Mucosa of stomach (tissue), 1 donor: Measurements from ENCODE around the gene DNAH10.

ENCODE experiments used
- H3K27me3 ChIP-seq: one replicate; pipeline ENCODE4 v1.7.0; 2013; ENCODE audit warnings: mild to moderate bottlenecking, low read length; ENCODE audit not compliant: control insufficient read depth, insufficient read depth
- H3K36me3 ChIP-seq: one replicate; pipeline ENCODE4 v1.7.0; 2013; ENCODE audit warnings: low read length; ENCODE audit not compliant: control insufficient read depth, insufficient read depth
- H3K4me1 ChIP-seq: one replicate; pipeline ENCODE4 v1.7.0; 2013; ENCODE audit warnings: mild to moderate bottlenecking, low read length; ENCODE audit not compliant: control insufficient read depth, insufficient read depth
- H3K4me3 ChIP-seq: one replicate; pipeline ENCODE4 v1.7.0; 2013; ENCODE audit warnings: low read length
- H3K9ac ChIP-seq: one replicate; pipeline ENCODE4 v1.7.0; 2013; ENCODE audit warnings: mild to moderate bottlenecking, low read length, moderate library complexity
- H3K9me3 ChIP-seq: one replicate; pipeline ENCODE4 v1.7.0; 2013; ENCODE audit warnings: mild to moderate bottlenecking, low read length, moderate library complexity; ENCODE audit not compliant: control insufficient read depth
- donor health status: Pancreatic carcinoma.

The DNAH10 gene

GRCh38 chr12:123726244-123726643 is 35.9 kb upstream of the DNAH10 start:
- H3K4me1 ChIP-seq: no peaks in the 10 kb centered on the region
- no peaks in the 10 kb centered on the region for H3K9me3 ChIP-seq
- H3K36me3 ChIP-seq: no peaks in the 10 kb centered on the region
- no peak overlapping the region for H3K4me3 ChIP-seq
- no peak overlapping the region for H3K9ac ChIP-seq
- no peaks in the 10 kb centered on the region for H3K27me3 ChIP-seq

- Histone ChIP-seq H3K4me3 (no peak overlapping the region), H3K27me3 (no peaks in the 10 kb centered on the region), H3K36me3 (no peaks in the 10 kb centered on the region), H3K9me3 (no peaks in the 10 kb centered on the region), H3K9ac (no peak overlapping the region), H3K4me1 (no peaks in the 10 kb centered on the region)
These were observed 35.1 kb upstream of the DNAH10 start for GRCh38 chr12:123726962-123727361.

- H3K4me1 ChIP-seq: no peaks in the 10 kb centered on the region
- no peak overlapping the region for H3K4me3 ChIP-seq
- no peaks in the 10 kb centered on the region for H3K9me3 ChIP-seq
- H3K36me3 ChIP-seq: no peaks in the 10 kb centered on the region
- no peaks in the 10 kb centered on the region for H3K27me3 ChIP-seq
- no peak overlapping the region for H3K9ac ChIP-seq
These were observed 34.2 kb upstream of the DNAH10 start for GRCh38 chr12:123727878-123728277.

- no peaks in the 10 kb centered on the region for H3K9me3 ChIP-seq
- H3K4me1 ChIP-seq: no peaks in the 10 kb centered on the region
- H3K36me3 ChIP-seq: peaks cover under 1% of the 10 kb centered on the region
- H3K4me3 ChIP-seq: no peak overlapping the region
- H3K27me3 ChIP-seq: no peaks in the 10 kb centered on the region
- H3K9ac ChIP-seq: no peak overlapping the region
These were observed 30.5 kb upstream of the DNAH10 start for GRCh38 chr12:123731596-123731995.

- Histone ChIP-seq H3K36me3 (peaks cover 6% of the 10 kb centered on the region), H3K9ac (no peak overlapping the region), H3K4me3 (no peak overlapping the region), H3K9me3 (no peaks in the 10 kb centered on the region), H3K4me1 (no peaks in the 10 kb centered on the region), H3K27me3 (no peaks in the 10 kb centered on the region)
These were observed 29.9 kb upstream of the DNAH10 start for GRCh38 chr12:123732251-123732650.

- no peaks in the 10 kb centered on the region for H3K9me3 ChIP-seq
These were observed 28.9 kb upstream of the DNAH10 start for GRCh38 chr12:123733229-123733628.

GRCh38 chr12:123734268-123734667 is 27.8 kb upstream of the DNAH10 start:
- Histone ChIP-seq H3K4me1 (no peaks in the 10 kb centered on the region), H3K27me3 (no peaks in the 10 kb centered on the region), H3K36me3 (peaks cover 8% of the 10 kb centered on the region), H3K9me3 (no peaks in the 10 kb centered on the region), H3K9ac (no peak overlapping the region), H3K4me3 (no peak overlapping the region)

More at GRCh38 chr12:123733229-123733628, 28.9 kb upstream of the DNAH10 start:
- Histone ChIP-seq H3K4me3 (no peak overlapping the region), H3K36me3 (peaks cover 6% of the 10 kb centered on the region), H3K9ac (no peak overlapping the region), H3K4me1 (no peaks in the 10 kb centered on the region), H3K27me3 (no peaks in the 10 kb centered on the region)

GRCh38 chr12:123741937-123742572 is 20.0 kb upstream of the DNAH10 start:
- peaks cover 10% of the 10 kb centered on the region for H3K36me3 ChIP-seq
- no peak overlapping the region for H3K9ac ChIP-seq
- no peaks in the 10 kb centered on the region for H3K27me3 ChIP-seq
- no peak overlapping the region for H3K4me3 ChIP-seq
- no peaks in the 10 kb centered on the region for H3K9me3 ChIP-seq
- H3K4me1 ChIP-seq: no peaks in the 10 kb centered on the region

- Histone ChIP-seq H3K4me3 (no peak overlapping the region), H3K36me3 (peaks cover 10% of the 10 kb centered on the region), H3K9me3 (no peaks in the 10 kb centered on the region), H3K9ac (no peak overlapping the region), H3K4me1 (no peaks in the 10 kb centered on the region), H3K27me3 (no peaks in the 10 kb centered on the region)
These were observed 19.1 kb upstream of the DNAH10 start for GRCh38 chr12:123743002-123743401.

GRCh38 chr12:123744836-123745235 is 17.3 kb upstream of the DNAH10 start:
- no peaks in the 10 kb centered on the region for H3K27me3 ChIP-seq
- no peak overlapping the region for H3K4me3 ChIP-seq
- H3K4me1 ChIP-seq: no peaks in the 10 kb centered on the region
- peaks cover 17% of the 10 kb centered on the region for H3K36me3 ChIP-seq
- no peaks in the 10 kb centered on the region for H3K9me3 ChIP-seq
- no peak overlapping the region for H3K9ac ChIP-seq

GRCh38 chr12:123747309-123747708 is 14.8 kb upstream of the DNAH10 start:
- peaks cover 17% of the 10 kb centered on the region for H3K36me3 ChIP-seq
- H3K27me3 ChIP-seq: no peaks in the 10 kb centered on the region
- H3K4me1 ChIP-seq: no peaks in the 10 kb centered on the region
- H3K4me3 ChIP-seq: no peak overlapping the region
- no peak overlapping the region for H3K9ac ChIP-seq
- H3K9me3 ChIP-seq: no peaks in the 10 kb centered on the region

GRCh38 chr12:123748161-123748560 is 13.9 kb upstream of the DNAH10 start:
- Histone ChIP-seq H3K9ac (no peak overlapping the region), H3K4me1 (no peaks in the 10 kb centered on the region), H3K27me3 (no peaks in the 10 kb centered on the region), H3K36me3 (peaks cover 17% of the 10 kb centered on the region), H3K4me3 (no peak overlapping the region), H3K9me3 (no peaks in the 10 kb centered on the region)

GRCh38 chr12:123748661-123749060 is 13.4 kb upstream of the DNAH10 start:
- H3K36me3 ChIP-seq: peaks cover 17% of the 10 kb centered on the region
- no peak overlapping the region for H3K9ac ChIP-seq

More at GRCh38 chr12:123748661-123749060, 13.4 kb upstream of the DNAH10 start:
- H3K4me3 ChIP-seq: no peak overlapping the region
- H3K4me1 ChIP-seq: no peaks in the 10 kb centered on the region
- no peaks in the 10 kb centered on the region for H3K9me3 ChIP-seq
- H3K27me3 ChIP-seq: no peaks in the 10 kb centered on the region
